Measurements from ENCODE around the gene RBL1.
"Not testable (repeated sequence)": the region's sequence is repeated elsewhere in the genome, so short reads cannot be mapped to it uniquely, and the experiment has no call there.

RBL1 gene

GRCh38 chr20:37072293-37073196 is 23.3 kb downstream of the RBL1 start:
- no peak for DNase-seq

- no peak for DNase-seq
Measured at GRCh38 chr20:37071481-37071911, 24.3 kb downstream of the RBL1 start.

GRCh38 chr20:37069563-37069962 is 26.2 kb downstream of the RBL1 start:
- not testable (repeated sequence) for DNase-seq

- DNase-seq = no peak
Measured at GRCh38 chr20:37066168-37066567, 29.6 kb downstream of the RBL1 start.

GRCh38 chr20:37055276-37055675 is 40.5 kb downstream of the RBL1 start:
- no peak for DNase-seq

- DNase-seq = no peak
Measured at GRCh38 chr20:37053230-37053950, 42.4 kb downstream of the RBL1 start.

- no peak for DNase-seq
Measured at GRCh38 chr20:37042986-37043972, 52.5 kb downstream of the RBL1 start.

GRCh38 chr20:37039366-37039765 is 56.4 kb downstream of the RBL1 start:
- not testable (repeated sequence) for DNase-seq

- DNase-seq = no peak
Measured at GRCh38 chr20:37032077-37032476, 63.7 kb downstream of the RBL1 start.

GRCh38 chr20:37020636-37021035 is 75.2 kb downstream of the RBL1 start:
- no peak for DNase-seq

- not testable (repeated sequence) for DNase-seq
Measured at GRCh38 chr20:37012631-37013030, 83.2 kb downstream of the RBL1 start.

- DNase-seq = not testable (repeated sequence)
Measured at GRCh38 chr20:37011858-37012257, 83.9 kb downstream of the RBL1 start.

GRCh38 chr20:37011147-37011546 is 84.7 kb downstream of the RBL1 start:
- DNase-seq = no peak

GRCh38 chr20:37007898-37008649 is 87.7 kb downstream of the RBL1 start:
- no peak for DNase-seq

- not testable (repeated sequence) for DNase-seq
Measured at GRCh38 chr20:37005062-37005942, 90.5 kb downstream of the RBL1 start.

GRCh38 chr20:37001634-37002033 is 94.2 kb downstream of the RBL1 start:
- DNase-seq = not testable (repeated sequence)

- DNase-seq = not testable (repeated sequence)
Measured at GRCh38 chr20:37000171-37000570, 95.6 kb downstream of the RBL1 start.

- no peak for DNase-seq
Measured at GRCh38 chr20:36998652-36999051, 97.1 kb downstream of the RBL1 start.

GRCh38 chr20:36997121-36997520 is 98.7 kb downstream of the RBL1 start:
- DNase-seq = no peak

GRCh38 chr20:36994221-36994620 is 101.6 kb downstream of the RBL1 start:
- not testable (repeated sequence) for DNase-seq

- no peak for DNase-seq
Measured at GRCh38 chr20:36992802-36993334, 102.9 kb downstream of the RBL1 start.
